Astrocyte (in vitro differentiated cells and primary cell): ENCODE data around the gene TRRAP. TPM values are rescaled to one million over a fixed set of nuclear protein-coding genes. Genes with fewer than 3 reads are reported as not detected.
A peak's percentile ranks its signal among the peaks of the same experiment; 100 is the strongest.

Experiments used
- DNase-seq: peaks from one replicate; pipeline ENCODE4 v3.0.0-alpha.2; 2010; ENCODE audit warnings: low read depth
- FAIRE-seq: peaks from 2 replicates; lab custom pipeline; 2011; peaks lifted over from hg19 to GRCh38; lab: Jason Lieb, UNC
- H2AFZ ChIP-seq: 2 replicates; pipeline ENCODE4 v1.6.0; 2012; ENCODE audit warnings: low read depth, low read length, inconsistent platforms
- H3K27ac ChIP-seq: 2 replicates; pipeline ENCODE4 v1.5.1; 2011; ENCODE audit warnings: low read depth, low read length, inconsistent platforms
- H3K27me3 ChIP-seq: 2 replicates; pipeline ENCODE4 v1.6.0; 2011; ENCODE audit warnings: low read length, inconsistent platforms; ENCODE audit not compliant: insufficient read depth
- H3K36me3 ChIP-seq: 2 replicates; pipeline ENCODE4 v1.5.1; 2011; ENCODE audit warnings: low read length, inconsistent platforms; ENCODE audit not compliant: insufficient read depth
- H3K4me1 ChIP-seq: 2 replicates; pipeline ENCODE4 v1.5.1; 2011; ENCODE audit warnings: low read length, inconsistent platforms; ENCODE audit not compliant: insufficient read depth
- H3K4me2 ChIP-seq: 2 replicates; pipeline ENCODE4 v1.6.0; 2012; ENCODE audit warnings: low read length, inconsistent platforms
- H3K4me3 ChIP-seq: 2 replicates; pipeline ENCODE4 v1.5.1; 2011; ENCODE audit warnings: low read depth, mild to moderate bottlenecking, low read length, inconsistent platforms; ENCODE audit not compliant: insufficient read depth
- H3K79me2 ChIP-seq: 2 replicates; pipeline ENCODE4 v1.6.0; 2012; ENCODE audit warnings: mild to moderate bottlenecking, low read length, inconsistent platforms; ENCODE audit not compliant: insufficient read depth
- H3K9ac ChIP-seq: 2 replicates; pipeline ENCODE4 v1.6.0; 2012; ENCODE audit warnings: mild to moderate bottlenecking, low read length, inconsistent platforms
- H3K9me3 ChIP-seq: 2 replicates; pipeline ENCODE4 v1.5.1; 2012; ENCODE audit warnings: low read depth, mild to moderate bottlenecking, low read length, inconsistent platforms; ENCODE audit not compliant: insufficient read depth
- H4K20me1 ChIP-seq: 2 replicates; pipeline ENCODE4 v1.6.0; 2012; ENCODE audit warnings: low read length, inconsistent platforms; ENCODE audit not compliant: insufficient read depth
- H3K27ac Mint-ChIP-seq: one replicate; pipeline ENCODE4 v1.8.0; 2021; ENCODE audit warnings: mild to moderate bottlenecking, mixed read lengths; ENCODE audit not compliant: unreplicated experiment
- H3K27me3 Mint-ChIP-seq: one replicate; pipeline ENCODE4 v1.8.0; 2021; ENCODE audit warnings: low read depth, mixed read lengths; ENCODE audit not compliant: unreplicated experiment
- H3K36me3 Mint-ChIP-seq: one replicate; pipeline ENCODE4 v1.8.0; 2021; ENCODE audit warnings: low read depth, mixed read lengths; ENCODE audit not compliant: unreplicated experiment
- H3K4me1 Mint-ChIP-seq: one replicate; pipeline ENCODE4 v1.8.0; 2021; ENCODE audit warnings: low read depth, mixed read lengths; ENCODE audit not compliant: unreplicated experiment
- H3K4me3 Mint-ChIP-seq: one replicate; pipeline ENCODE4 v1.8.0; 2021; ENCODE audit warnings: mild to moderate bottlenecking, moderate library complexity, mixed read lengths; ENCODE audit not compliant: unreplicated experiment
- H3K9me3 Mint-ChIP-seq: one replicate; pipeline ENCODE4 v1.8.0; 2021; ENCODE audit warnings: mild to moderate bottlenecking, mixed read lengths; ENCODE audit not compliant: unreplicated experiment
- EZH2 ChIP-seq: IDR thresholded peaks from 2 replicates; pipeline ENCODE4 v1.6.1; 2012; ENCODE audit warnings: mild to moderate bottlenecking, low read length, inconsistent platforms; ENCODE audit not compliant: insufficient read depth
- total RNA-seq: library from RNA; stranded (reverse); gene quantifications from 2 replicates; pipeline ENCODE4 v1.2.1, GENCODE V29; 2021
- TF ChIP-seq, protein P1 (sequence below): IDR thresholded peaks from 2 replicates; pipeline ENCODE4 v1.5.1; 2011; ENCODE audit warnings: low read depth, mild to moderate bottlenecking, inconsistent platforms, low read length, moderate library complexity; ENCODE audit not compliant: insufficient read depth

TRRAP gene
- total RNA-seq, 1 donor from 2014 or later = 33.5 TPM

GRCh38 chr7:98874942-98875341, 3.4 kb upstream of the TRRAP start:
- no peak overlapping the region for H3K4me3 ChIP-seq
- Mint-ChIP-seq H3K9me3 (no peaks in the 10 kb centered on the region), H3K27ac (no peak overlapping the region), H3K36me3 (no peaks in the 10 kb centered on the region), H3K27me3 (no peaks in the 10 kb centered on the region), H3K4me1 (no peaks in the 10 kb centered on the region), H3K4me3 (no peak overlapping the region)
- H3K9ac ChIP-seq = no peak overlapping the region
- peaks cover 16% of the 10 kb centered on the region for H3K79me2 ChIP-seq
- no peak overlapping the region for H3K4me2 ChIP-seq
- H3K27ac ChIP-seq = no peak overlapping the region
- no peaks in the 10 kb centered on the region for H3K9me3 ChIP-seq
- no peak for DNase-seq
- no peak overlapping the region for H2AFZ ChIP-seq
- H3K4me1 ChIP-seq = peaks cover 10% of the 10 kb centered on the region
- H3K36me3 ChIP-seq = no peaks in the 10 kb centered on the region
- no peak for FAIRE-seq
- H4K20me1 ChIP-seq = peaks cover 9% of the 10 kb centered on the region
- no peaks in the 10 kb centered on the region for H3K27me3 ChIP-seq
- TF ChIP-seq EZH2 = no peak
- TF ChIP-seq, protein P1, sequence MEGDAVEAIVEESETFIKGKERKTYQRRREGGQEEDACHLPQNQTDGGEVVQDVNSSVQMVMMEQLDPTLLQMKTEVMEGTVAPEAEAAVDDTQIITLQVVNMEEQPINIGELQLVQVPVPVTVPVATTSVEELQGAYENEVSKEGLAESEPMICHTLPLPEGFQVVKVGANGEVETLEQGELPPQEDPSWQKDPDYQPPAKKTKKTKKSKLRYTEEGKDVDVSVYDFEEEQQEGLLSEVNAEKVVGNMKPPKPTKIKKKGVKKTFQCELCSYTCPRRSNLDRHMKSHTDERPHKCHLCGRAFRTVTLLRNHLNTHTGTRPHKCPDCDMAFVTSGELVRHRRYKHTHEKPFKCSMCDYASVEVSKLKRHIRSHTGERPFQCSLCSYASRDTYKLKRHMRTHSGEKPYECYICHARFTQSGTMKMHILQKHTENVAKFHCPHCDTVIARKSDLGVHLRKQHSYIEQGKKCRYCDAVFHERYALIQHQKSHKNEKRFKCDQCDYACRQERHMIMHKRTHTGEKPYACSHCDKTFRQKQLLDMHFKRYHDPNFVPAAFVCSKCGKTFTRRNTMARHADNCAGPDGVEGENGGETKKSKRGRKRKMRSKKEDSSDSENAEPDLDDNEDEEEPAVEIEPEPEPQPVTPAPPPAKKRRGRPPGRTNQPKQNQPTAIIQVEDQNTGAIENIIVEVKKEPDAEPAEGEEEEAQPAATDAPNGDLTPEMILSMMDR = no peak

- Histone ChIP-seq H3K27me3 (no peaks in the 10 kb centered on the region), H3K9ac (no peak overlapping the region), H2AFZ (no peak overlapping the region), H3K27ac (no peak overlapping the region), H3K4me2 (no peak overlapping the region), H3K4me1 (peaks cover 8% of the 10 kb centered on the region), H3K79me2 (peaks cover 22% of the 10 kb centered on the region), H3K36me3 (no peaks in the 10 kb centered on the region), H3K9me3 (no peaks in the 10 kb centered on the region), H3K4me3 (no peak overlapping the region), H4K20me1 (peaks cover 15% of the 10 kb centered on the region)
- Mint-ChIP-seq H3K4me3 (no peak overlapping the region), H3K9me3 (no peaks in the 10 kb centered on the region), H3K27ac (no peak overlapping the region), H3K4me1 (no peaks in the 10 kb centered on the region), H3K36me3 (no peaks in the 10 kb centered on the region), H3K27me3 (no peaks in the 10 kb centered on the region)
- no peak for TF ChIP-seq EZH2
- DNase-seq (no peak), FAIRE-seq (no peak)
Observed at GRCh38 chr7:98875501-98875900, 2.8 kb upstream of the TRRAP start.

GRCh38 chr7:98877146-98877545, 1.2 kb upstream of the TRRAP start:
- H3K9me3 Mint-ChIP-seq = no peaks in the 10 kb centered on the region
- peak overlapping the region; percentile 76 for H3K4me3 Mint-ChIP-seq

More at GRCh38 chr7:98877146-98877545, 1.2 kb upstream of the TRRAP start:
- H3K4me1 Mint-ChIP-seq = no peaks in the 10 kb centered on the region
- Histone ChIP-seq H3K27ac (no peak overlapping the region), H2AFZ (no peak overlapping the region), H3K9me3 (no peaks in the 10 kb centered on the region), H3K9ac (no peak overlapping the region), H4K20me1 (peaks cover 22% of the 10 kb centered on the region), H3K4me1 (peaks cover 8% of the 10 kb centered on the region), H3K4me3 (no peak overlapping the region), H3K4me2 (no peak overlapping the region), H3K79me2 (peaks cover 36% of the 10 kb centered on the region), H3K27me3 (no peaks in the 10 kb centered on the region), H3K36me3 (peaks cover 8% of the 10 kb centered on the region)
- H3K27ac Mint-ChIP-seq = no peak overlapping the region
- FAIRE-seq (no peak), DNase-seq (no peak)
- no peaks in the 10 kb centered on the region for H3K36me3 Mint-ChIP-seq
- TF ChIP-seq, protein P1 = no peak
- TF ChIP-seq EZH2 = no peak
- no peaks in the 10 kb centered on the region for H3K27me3 Mint-ChIP-seq
